ENCODE results near the gene PRKRIP1.

DNA sequence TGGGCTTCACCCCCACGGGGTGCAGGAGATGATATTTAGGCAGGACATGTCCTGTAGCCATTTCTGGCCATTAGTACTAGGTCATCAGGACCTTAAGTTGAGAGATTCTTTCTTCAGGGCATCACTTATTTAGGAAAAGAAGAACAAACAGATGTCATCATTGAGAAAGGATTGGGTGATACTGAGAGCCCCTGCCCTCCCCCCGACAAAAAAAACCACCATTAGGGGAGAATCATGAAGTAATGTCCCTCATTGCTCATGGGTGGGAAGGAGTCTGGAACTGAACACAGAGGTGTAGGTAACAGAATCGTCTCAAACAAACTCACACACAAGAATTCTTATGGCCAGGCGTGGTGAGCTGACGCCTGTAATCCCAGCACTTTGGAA, 30.8 kb downstream of the PRKRIP1 start:
- TF ChIP-seq, protein P1, sequence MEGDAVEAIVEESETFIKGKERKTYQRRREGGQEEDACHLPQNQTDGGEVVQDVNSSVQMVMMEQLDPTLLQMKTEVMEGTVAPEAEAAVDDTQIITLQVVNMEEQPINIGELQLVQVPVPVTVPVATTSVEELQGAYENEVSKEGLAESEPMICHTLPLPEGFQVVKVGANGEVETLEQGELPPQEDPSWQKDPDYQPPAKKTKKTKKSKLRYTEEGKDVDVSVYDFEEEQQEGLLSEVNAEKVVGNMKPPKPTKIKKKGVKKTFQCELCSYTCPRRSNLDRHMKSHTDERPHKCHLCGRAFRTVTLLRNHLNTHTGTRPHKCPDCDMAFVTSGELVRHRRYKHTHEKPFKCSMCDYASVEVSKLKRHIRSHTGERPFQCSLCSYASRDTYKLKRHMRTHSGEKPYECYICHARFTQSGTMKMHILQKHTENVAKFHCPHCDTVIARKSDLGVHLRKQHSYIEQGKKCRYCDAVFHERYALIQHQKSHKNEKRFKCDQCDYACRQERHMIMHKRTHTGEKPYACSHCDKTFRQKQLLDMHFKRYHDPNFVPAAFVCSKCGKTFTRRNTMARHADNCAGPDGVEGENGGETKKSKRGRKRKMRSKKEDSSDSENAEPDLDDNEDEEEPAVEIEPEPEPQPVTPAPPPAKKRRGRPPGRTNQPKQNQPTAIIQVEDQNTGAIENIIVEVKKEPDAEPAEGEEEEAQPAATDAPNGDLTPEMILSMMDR (IDR thresholded peaks at IDR 0.05): no peak
- TF ChIP-seq POLR2A (IDR thresholded peaks at IDR 0.05) (no peak), EP300 (IDR thresholded peaks at IDR 0.05) (no peak)
